Stimulated activated naive CD8-positive, alpha-beta T cell treated with anti-CD3 and anti-CD28 coated beads, Interleukin-15, Interleukin-2, amounts not matched to agents 100 U/mL and 50 U/mL, for 24 hours (primary cell): ENCODE results near the gene LHX5.

Experiments used
- ATAC-seq: fragments of 150-1000 bp; cut with Tn5 transposase; one replicate; pipeline ENCODE4 v1.10.0; 2021
- DNase-seq: peaks from one replicate; pipeline ENCODE4 v3.0.0; 2021

The LHX5 gene

DNA sequence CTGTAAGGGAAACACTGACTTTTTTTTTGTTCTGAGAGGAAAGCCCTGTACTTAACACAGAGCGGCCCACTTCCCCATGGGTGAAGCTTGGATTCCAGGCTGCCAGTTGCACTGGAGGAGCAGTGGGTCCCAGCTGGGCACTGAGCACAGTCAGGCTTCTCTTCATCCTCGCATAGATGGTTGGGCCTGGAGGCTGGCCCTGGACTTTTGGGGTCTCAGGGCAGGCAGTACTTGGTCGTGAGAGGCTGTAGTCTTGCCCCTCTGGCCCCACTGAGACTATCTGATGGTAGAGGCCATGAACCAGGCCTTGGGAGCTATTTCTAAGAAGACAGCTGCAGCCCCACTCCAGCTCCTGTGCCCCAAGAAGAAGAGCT, 6.2 kb upstream of the LHX5 start:
- ATAC-seq (no peak), DNase-seq (no peak)

- no peak for ATAC-seq
- no peak for DNase-seq
Measured at GRCh38 chr12:113477171-113477841, 5.6 kb upstream of the LHX5 start.

DNA sequence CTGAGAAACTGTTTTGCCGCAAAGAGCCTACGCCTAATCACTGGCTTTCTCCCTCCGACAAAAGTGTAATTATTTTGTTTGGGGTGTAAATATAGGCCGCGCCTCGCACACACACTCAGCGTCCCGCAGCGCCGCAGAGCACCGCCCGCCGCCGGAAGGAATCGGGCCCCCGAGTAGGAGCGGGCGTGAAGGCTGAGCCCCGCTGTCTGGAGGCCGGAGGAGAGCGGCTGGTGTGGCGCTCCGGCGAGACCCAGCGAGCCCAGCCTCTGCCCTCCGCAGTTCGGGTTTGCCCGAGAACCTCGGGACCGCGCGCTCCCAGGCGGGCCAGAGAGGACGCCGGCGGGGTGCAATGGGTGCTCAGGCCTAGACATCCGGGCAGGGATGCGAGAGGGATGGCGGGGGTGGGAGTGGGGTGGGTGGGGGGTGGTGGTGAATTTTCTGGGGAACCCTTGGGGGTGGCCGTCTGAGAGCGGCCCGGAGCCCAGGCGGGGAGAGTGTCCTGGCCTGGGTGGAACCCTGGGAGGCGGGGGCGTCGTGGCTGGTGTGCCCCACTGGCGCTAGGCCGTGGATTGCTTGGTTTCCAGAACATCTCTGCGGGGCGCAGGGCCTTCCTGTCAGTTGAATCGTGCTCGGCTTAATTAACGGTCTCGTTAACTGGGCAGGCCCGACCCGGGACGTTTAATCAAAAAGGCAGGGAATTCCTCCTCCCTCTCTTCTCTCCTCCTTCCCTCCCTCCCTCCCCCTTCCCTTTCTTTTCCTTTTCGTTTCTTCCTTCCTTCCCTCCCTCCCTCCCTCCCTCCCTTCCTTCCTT, 4.7 kb upstream of the LHX5 start:
- ATAC-seq (no peak), DNase-seq (no peak)

DNA sequence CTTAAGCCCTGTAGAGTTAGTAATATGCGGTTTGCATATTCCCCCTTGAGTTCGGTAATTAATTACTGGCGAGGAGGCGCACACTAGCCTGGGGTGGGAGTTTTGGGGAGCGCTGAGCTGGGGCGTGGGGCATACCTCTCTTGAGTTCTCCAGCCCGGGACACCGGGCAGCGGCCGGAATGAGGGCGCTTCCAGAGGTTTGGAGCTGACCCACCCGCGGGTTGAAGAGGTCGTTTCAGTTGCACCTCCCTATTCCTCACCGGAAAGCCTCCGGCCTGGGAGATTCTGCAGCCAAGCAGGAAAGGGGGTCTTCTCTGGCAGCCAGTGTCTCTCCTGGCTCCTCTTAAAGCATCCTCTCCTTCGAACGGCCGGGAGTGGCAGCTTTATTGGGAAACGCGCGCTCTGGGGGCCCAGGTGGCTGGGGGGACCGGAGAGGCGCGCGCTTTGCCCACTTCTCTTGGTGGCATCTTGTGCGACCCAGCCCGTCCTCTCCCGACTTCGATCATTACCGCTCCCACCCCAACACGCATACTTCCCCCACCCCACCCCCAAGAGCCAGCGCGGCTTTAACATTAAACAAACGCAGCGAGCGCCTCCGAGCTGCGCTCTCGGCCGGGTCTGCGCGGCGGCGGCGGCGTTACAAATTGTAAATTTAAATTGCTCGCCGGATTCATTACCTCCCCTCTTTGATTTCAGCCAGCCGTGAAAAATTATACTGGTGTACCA, 3.9 kb upstream of the LHX5 start:
- ATAC-seq (no peak), DNase-seq (no peak)

DNA sequence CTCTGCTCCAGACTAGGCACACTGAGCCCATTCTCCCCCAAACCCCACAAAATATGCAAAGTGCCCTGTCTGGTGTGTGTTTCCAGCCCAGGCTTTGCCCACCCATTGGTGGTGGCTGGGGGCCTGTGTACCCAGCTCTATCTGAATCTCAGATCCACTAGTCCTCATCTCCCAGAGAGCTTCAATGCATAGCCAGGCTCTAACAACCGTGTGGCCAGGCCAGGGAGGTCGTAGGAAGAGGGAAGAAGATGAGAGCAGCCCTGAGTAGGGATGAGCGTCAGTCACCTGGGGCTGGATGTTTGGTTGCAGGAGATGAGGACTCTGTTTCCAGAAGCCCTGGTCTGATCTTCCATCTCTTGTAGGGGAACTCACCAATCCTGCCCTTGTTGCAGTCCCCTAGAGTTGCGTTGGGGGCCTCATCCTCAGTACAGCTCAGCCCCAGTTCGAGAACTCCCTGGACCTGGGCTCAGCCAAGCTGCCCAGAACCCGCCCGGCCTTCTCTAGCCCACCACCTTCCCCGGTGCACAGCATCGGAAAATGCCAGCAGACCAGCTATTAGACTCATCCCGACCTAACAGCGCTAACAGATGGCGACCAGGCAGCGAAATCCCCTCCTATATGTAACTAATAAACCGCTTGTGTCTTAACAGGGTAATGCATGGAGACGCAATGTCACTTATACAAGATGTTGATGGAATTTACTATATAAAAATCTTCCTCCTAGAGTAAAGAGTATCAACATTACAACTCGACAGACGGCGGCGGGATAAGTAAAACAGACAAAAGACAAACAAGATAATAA, 3.2 kb upstream of the LHX5 start:
- ATAC-seq (no peak), DNase-seq (no peak)

GRCh38 chr12:113473942-113474341, 2.3 kb upstream of the LHX5 start:
- no peak for ATAC-seq
- DNase-seq = no peak

DNA sequence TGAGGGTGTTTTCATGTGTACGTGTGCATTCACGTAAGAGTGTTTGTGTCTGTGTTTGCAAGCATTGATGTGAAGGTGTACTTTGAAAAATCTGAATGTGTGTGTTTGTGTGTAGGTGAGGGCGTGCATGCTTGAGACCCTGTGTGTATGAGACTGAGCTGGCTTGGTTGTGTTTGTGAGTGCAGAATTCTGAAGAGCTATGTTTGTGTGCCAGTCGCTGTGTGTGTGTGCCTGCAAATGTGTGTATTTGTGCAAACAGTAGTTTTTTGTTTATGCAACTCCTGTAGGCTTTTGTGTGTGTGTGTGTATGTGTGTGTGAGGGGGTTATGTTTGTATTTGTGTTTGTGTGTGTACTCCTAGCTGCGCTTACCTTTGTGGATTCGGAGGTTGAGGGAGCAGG, 1.7 kb upstream of the LHX5 start:
- ATAC-seq (no peak), DNase-seq (no peak)

GRCh38 chr12:113472191-113473121, 785 bp upstream of the LHX5 start:
- ATAC-seq = no peak
- no peak for DNase-seq

DNA sequence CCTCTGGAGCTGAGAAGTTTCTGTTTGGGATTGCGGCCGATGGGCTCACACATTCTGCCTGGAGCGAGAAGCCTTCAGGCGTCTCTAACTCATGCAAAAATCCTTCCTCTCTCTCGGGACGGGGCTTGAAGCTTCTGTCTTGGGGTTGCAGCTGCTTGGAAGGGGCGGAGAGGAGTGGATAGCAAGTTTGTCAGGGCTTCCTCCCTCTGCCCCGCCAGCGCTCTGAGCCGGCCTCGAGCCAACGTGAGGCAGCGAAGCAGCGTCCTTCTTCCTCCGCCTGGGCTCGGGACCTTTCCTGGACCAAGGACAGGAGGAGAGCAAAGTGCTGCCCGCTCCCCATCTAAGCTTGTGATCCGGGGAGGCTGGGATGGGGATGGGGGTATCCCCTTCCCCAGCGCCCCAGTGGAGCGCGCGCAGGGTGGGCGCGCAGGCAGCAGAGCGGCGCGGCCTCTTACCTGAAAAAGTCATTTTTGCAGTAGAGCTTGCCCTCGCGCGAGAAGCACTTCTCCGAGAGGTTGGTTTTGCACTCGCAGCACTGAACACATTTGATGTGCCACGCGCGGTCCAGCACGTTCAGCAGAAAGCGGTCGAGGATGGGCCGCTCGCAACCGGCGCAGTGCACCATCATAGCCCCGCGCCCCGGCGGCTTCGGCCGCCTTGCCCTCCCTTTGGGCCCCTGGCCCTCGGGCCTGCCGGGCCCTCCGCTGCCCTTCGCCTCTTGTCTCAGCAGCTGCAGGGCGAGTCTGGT, 626 bp downstream of the LHX5 start:
- ATAC-seq (no peak), DNase-seq (no peak)

- ATAC-seq (no peak), DNase-seq (no peak)
Measured at GRCh38 chr12:113469949-113470743, 1.5 kb downstream of the LHX5 start.

DNA sequence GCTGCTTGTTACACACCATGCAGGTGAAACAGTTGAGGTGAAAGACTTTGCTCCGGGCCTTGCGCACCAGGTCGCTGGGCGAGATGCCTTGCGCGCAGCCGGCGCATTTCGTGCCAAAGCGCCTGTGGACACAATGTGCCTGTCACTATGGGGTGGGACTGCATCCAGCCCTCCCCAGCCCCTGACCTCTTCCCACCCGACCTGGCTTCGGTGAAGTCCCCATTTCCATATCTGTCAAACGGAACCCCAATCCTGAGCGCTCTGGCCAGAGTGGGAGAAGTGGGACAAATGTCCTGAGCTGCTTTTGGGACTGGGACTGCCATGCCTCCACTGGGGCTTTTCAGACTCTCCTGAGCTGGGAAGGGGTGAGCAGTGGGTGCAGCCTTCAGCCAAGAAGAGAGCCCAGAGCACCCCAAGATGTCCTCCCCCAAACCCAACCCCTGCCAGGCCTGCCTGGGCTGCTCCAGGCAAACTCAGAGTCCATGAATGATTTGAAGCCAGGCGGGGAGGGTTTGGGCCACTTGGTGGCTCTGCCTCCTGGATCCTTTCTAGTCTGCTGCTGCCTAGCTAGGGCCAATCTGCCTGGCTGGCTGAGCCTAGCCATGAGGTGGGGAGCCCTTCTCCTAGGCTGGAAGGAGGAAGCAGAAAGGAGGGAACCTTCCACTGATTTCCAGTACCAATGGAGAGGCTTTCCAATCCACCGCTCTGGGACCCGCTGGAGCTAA, 2.3 kb downstream of the LHX5 start:
- peak; percentile 12 for DNase-seq

GRCh38 chr12:113468365-113469223, 3.1 kb downstream of the LHX5 start:
- ATAC-seq (no peak), DNase-seq (no peak)

More for the DNA sequence above, 2.3 kb downstream of the LHX5 start:
- ATAC-seq = no peak

DNA sequence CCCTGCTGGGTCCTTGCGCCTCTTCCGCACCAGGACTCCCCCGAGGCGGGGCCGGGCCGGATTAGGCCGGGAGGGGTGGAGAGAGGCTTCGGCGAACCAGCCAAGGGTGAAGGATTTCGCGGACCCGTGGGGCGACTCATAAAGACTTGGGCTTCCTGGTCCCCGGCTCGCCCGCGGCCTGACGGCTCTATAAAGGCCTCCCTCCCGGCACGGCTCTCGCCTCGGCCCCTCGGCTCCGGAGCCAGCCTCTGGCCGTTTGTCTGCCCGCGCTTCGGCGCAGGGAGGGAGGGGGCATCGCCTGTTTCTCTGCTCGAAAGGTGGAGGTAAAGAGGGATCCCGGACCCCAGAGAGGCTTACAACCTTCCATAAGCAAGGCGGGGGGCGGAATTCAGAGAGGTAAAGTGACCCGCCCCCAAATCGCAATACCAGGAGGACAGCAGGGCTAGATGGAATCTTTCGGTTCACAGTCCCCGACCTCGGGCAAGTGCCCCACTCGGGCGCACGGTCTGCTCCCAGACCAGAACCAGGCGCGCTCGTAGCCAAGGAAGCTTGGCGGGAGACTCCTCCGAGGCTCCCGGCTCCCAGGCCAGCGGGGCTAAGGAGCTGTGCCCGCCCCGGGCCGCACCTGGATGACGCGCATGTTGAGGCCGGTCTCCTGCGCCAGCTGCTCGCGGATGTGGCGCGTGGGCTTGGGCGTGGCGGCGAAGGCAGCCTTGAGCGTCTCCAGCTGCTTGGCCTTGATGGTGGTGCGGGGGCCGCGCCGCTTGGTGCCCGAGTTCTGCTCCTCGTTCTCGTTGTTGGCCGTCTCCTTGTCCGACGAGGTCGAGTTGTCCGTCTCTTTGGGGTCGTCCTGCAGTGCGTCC, 3.9 kb downstream of the LHX5 start:
- DNase-seq (peak; percentile 9), ATAC-seq (no peak)

DNA sequence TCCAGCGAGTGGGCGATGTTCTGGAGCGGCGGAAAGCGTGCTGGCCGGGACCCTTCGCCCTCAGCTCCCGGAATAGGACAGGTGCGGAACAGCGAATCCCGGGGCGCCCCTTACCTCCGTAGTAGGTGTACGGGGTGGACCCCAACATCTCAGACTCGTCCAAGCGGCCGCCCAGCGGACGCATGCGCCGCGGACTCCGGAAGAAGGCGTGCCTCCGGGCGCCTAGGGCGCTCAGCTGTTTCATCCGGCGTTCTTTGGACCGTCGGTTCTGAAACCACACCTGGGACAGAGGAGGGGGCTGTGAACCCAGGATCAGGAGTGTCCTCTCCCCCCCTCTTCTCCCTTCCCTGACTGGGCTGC, 4.5 kb downstream of the LHX5 start:
- no peak for ATAC-seq
- DNase-seq = no peak

DNA sequence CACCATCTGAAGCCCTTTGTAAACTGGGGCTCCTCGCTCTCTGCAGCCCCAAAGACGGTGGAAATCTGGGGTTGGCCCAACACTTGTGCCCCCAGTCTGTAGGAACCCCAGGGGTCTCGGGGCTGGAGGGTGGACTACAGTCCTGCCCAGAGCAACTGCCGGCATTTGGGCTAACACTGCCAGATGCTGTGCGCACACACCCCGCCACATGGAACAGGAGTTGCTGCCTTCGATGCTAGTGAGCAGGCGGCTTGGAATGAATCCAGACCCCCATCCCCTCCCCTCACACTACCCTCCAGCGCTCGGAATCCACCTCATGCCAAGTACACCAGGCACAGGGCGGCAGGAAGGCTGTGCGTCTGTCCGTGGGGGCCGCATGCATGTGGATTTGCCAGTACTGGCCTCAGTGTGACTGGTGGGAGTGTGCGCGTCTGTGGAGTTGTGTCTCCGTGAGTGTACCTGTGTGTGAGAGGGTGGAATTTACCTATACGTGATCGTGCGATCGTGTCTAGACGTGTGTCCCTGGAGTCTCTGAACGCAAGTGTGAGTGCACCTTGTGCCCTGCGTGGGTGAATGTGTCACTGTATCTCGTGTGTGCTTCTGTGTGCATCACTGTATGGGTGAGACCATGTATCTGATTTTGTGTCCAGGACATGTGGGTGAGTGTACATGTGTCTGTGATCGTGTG, 5.1 kb downstream of the LHX5 start:
- DNase-seq (peak; percentile 9), ATAC-seq (no peak)

DNA sequence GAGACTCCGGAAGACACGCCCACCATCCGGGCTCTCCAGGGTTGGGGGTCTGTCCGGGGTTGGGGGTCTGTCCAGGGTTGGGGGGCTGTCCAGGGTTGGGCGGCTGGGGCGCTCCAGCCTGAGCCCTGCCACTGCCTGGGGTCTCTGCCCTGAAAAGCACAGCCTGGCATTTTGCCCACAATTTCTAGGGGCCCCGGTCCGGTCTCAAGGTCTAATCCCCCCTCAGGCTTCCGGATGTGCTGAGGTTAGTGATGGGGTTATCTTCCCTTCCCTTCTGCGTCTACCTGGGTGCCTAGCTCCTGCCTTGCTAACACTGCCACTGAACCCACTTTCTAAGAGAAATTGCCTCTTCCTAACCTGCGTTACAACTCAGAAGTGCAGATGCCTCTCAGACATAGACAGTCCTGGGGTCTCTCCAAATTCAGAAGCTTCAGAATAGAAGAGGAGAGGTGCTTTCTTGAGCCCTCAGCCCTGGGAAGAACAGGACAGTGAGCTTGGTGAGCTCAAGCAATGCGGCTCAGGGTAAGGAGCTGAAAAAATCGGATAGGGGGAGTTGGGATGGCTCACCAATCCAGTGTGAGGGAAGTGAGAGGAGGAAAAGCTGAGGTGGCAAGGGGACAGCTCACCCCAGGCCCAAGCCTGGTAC, 5.7 kb downstream of the LHX5 start:
- ATAC-seq (no peak), DNase-seq (no peak)
